Stimulated activated naive CD4-positive, alpha-beta T cell (primary cell): Measurements from ENCODE around the gene P4HA1.

Experiments used
- DNase-seq, 6 experiments: peaks; one replicate each; lab custom pipeline; 2025; lab: John Stamatoyannopoulos, UW

Gene P4HA1

DNA sequence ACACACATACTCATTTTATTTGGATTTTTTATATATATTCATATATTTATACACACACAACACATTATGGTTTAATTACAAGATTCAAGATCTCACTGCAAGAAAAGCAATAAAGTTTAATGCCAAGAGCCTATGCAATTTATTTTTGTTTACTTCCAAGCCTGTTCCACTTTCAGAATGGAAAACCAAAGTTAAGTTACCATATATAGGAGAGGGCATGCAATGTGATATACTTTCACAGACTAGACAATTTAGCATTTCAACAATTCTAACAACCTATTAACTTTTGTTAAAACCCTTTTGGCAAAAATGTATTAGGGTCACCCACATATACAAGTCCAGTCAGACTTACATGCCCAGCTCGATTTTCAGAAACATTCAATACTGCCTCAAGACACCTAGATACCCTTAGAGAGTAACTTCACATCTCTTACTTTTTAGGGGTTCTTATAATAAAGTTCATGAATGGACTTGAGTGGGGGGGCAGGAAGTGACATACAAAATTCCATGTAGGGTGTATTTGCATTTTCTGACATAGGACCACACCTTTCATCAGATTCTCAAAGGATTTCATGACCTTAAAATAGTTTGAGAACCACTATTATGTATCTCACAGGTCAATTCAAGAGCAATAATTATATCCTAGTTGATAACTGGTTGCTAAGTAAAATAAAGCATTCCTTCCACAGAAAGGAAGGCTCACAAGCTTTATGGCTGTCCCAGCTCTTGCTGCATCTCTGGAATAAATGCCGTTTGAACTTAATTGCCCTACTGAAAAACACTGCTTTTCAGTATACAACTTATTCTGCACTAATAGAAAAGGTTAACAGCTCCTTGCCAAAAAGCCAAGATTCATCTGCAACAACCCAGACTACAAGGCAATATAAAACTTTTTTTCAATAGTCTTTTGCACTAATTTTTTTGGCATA, 2.5 kb downstream of the P4HA1 start:
- DNase-seq, result no peak

GRCh38 chr10:73092830-73093229, 3.8 kb downstream of the P4HA1 start:
- DNase-seq, result no peak

GRCh38 chr10:73088304-73088703, 8.4 kb downstream of the P4HA1 start:
- DNase-seq, result no peak

GRCh38 chr10:73086816-73087215, 9.8 kb downstream of the P4HA1 start:
- no peak for DNase-seq

- DNase-seq, result no peak
Observed at GRCh38 chr10:73084209-73084608, 12.5 kb downstream of the P4HA1 start.

- DNase-seq, result no peak
Observed at GRCh38 chr10:73083221-73083620, 13.4 kb downstream of the P4HA1 start.

DNA sequence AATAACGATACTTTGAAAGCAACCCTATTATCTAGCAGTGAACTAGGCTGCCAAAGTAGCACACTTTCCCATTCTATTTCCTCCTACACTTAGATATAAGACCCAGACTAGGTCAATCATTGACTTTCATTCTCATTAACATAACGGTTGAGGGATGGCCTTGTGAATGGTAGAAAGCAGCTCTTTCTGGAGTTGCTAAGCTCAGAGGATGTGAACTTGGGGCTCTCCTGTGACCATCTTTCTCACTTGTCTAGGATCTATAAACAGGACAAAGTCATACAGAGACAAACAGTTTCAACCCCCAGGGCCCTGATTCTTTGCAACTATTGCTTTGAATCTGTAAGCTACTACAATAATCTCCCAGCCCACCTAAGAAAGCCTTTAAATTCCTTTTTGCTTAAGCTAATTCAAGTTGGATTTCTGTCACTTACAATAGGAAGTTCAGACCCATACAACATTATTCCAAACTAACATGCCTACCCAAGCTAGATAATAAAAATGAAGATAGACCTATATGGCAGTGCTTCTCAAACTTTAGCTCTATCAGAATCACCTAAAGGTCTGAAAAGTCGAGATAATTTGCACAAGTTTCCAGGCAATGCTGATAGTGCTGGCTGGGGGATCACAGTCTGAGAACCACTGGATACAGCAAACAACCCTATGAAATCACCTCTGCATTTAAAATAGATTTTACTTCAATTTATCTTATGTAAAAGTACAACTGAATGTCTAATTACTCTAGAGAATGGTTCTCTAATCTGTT, 16.7 kb downstream of the P4HA1 start:
- DNase-seq, result no peak

GRCh38 chr10:73076360-73077183, 20.1 kb downstream of the P4HA1 start:
- DNase-seq, result no peak

GRCh38 chr10:73075829-73076228, 20.8 kb downstream of the P4HA1 start:
- DNase-seq, result no peak

DNA sequence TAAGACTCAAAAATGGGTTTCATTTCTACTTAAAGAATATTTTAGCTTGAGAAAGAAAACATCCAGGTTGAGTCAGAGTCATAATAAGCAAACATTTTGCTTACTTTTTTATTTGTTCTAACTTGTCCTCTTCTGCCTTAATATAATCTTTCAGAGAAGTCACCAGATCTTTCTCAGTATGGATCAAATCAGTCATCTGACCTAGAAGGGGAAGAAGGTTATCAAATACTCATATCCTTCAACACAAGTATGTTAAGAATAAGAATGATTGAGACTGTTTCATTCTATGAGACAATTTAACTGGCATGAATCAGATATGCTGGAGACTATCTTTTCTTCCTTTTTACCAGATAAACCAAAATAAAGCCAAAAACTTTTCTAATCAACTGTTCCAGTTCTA, 23.0 kb downstream of the P4HA1 start:
- no peak for DNase-seq

DNA sequence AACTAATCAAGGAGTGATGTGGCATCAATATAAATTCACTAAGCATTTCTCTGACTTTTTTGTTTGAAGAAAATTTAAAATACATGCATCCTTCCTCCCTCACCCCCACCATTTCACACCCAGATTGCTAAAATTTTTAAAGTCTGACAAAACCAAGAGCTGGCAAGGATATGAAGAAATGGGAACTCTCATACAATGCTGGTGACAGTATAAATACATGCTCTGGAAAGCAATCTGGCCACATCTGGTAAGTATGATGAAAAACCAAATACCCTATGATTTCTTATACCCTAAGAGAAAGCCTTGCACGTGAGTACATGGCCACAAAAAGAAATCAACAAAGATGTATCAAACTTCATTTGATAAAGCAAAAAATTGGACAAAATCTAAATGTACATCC, 31.2 kb downstream of the P4HA1 start:
- no peak for DNase-seq

GRCh38 chr10:73061743-73062142, 34.9 kb downstream of the P4HA1 start:
- DNase-seq, result no peak

DNA sequence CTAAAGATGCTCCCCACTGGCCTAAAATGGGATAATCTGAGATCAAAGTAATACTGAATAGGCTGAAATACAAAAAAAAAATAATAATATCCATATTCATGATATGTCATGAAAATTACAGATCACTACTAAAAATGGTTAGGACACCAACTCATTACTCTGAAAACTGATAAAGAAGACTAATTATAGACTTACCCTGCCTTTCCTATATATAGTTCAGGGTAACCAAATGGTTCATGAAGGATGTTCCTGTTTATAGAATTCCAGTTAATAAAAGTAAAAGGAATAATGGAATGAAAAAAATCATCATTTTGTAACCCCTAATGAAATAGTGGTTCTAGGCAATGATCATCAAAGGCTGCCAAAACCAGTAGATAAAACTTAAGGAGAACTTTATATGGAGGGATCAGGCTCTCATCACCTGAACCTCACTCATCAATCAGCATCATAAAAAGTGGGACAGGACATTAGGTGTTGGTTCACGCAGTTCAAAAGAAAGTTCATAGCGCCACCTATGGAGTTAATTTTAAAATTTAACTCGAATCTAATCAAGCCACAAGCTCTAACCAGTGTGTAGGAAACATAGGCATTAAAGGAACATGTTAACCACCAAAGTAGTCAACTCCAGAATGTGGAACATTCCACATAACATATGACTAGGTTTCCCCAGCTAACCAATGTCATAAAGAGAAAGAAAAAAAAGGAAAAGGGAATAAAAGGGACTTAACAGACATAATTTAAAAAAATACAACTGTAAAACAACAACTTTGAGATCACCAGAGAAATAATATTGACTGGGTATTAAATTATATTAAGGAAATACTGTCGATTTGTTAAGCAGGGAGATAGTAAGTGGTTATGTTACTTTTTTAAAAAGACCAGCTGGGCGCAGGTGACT, 35.7 kb downstream of the P4HA1 start:
- peak in 2 of 6 experiments; percentile 3 to 6 for DNase-seq

GRCh38 chr10:73060173-73060572, 36.5 kb downstream of the P4HA1 start:
- DNase-seq, result no peak

DNA sequence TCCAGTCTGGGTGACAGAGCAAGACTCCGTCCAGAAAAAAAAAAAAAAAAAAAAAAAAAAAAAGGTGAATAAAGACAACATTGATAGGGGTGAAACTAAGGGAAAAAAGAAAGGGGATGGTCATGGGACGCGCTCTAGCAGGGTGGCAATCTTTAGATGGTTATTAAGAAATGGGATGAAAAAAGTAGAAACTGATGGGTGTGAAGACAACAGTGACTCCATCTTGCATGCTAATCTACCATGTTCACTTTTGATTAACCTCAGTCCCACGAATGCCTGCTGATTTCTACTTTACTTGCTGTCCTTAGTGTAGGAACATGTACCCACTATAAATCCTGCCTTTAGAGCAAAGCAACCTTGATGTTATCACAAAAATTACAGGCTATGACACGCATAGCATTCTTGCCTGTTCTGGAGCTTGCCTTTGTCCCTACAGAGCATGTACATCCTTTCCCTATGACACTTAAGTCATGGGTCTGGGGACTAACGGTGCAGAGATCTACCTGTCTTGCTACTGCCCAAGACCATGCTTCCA, 38.5 kb downstream of the P4HA1 start:
- DNase-seq, result no peak

DNA sequence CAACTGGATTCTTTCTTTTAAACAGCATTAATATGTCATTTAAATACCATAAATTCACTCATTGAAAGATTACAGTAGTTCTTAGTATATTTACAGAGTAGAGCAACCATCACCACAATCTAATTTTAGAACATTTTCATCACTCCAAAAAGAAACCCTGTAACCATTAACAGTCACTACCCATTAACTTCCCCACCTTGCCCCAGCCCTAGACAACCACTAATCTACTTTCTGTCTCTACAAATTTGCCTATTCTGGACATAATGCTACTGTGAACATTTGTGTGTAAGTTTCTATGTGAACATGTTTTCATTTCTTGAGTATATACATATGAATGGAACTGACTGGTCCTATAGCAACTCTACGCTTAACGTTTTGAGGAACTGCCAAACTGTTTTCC, 42.4 kb downstream of the P4HA1 start:
- DNase-seq, result no peak

DNA sequence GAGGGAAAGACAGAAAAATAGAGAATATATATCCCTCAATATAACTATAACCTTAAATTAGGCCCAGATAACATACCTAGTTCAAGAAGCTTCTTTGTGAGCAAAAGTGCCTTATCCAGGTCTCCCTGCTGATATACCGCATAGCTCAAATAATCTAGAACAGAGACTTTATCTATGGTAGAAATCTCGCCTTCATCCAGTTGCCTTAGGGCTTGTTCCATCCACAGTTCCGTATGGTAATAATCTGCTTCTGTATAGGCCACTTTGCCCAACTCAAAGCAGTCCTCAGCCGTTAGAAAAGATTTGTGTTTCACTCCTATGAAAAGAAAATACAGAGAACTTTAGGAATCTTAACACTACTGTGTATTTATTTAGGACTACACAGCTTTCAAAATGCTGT, 43.4 kb downstream of the P4HA1 start:
- no peak for DNase-seq

GRCh38 chr10:73044378-73045285, 52.0 kb downstream of the P4HA1 start:
- DNase-seq, result no peak

- DNase-seq, result no peak
Observed at GRCh38 chr10:73043766-73044377, 52.8 kb downstream of the P4HA1 start.
